GM19023 (cell line): ENCODE data around the gene IFT81.
"Not testable (repeated sequence)": the region's sequence is repeated elsewhere in the genome, so short reads cannot be mapped to it uniquely, and the experiment has no call there.

Source experiments
- ATAC-seq: cut with Tn5 transposase; IDR thresholded peaks from one replicate; pipeline ENCODE4 v1.9.1; 2021; ENCODE audit warnings: mild to moderate bottlenecking, moderate library complexity; ENCODE audit not compliant: unreplicated experiment

The IFT81 gene

GRCh38 chr12:110243227-110243626 is 119.1 kb downstream of the IFT81 start:
- no peak for ATAC-seq

- no peak for ATAC-seq
These were observed 120.2 kb downstream of the IFT81 start for GRCh38 chr12:110244372-110244771.

GRCh38 chr12:110244829-110245228 is 120.7 kb downstream of the IFT81 start:
- ATAC-seq = no peak

GRCh38 chr12:110245369-110245772 is 121.2 kb downstream of the IFT81 start:
- ATAC-seq = no peak

- no peak for ATAC-seq
These were observed 122.6 kb downstream of the IFT81 start for GRCh38 chr12:110246636-110247339.

GRCh38 chr12:110247340-110248095 is 123.4 kb downstream of the IFT81 start:
- no peak for ATAC-seq

GRCh38 chr12:110248096-110248447 is 123.9 kb downstream of the IFT81 start:
- ATAC-seq = no peak

GRCh38 chr12:110249105-110249504 is 124.9 kb downstream of the IFT81 start:
- no peak for ATAC-seq

- ATAC-seq = no peak
These were observed 125.6 kb downstream of the IFT81 start for GRCh38 chr12:110249716-110250225.

GRCh38 chr12:110251381-110251780 is 127.2 kb downstream of the IFT81 start:
- no peak for ATAC-seq

GRCh38 chr12:110252716-110253115 is 128.6 kb downstream of the IFT81 start:
- ATAC-seq = no peak

- ATAC-seq = no peak
These were observed 129.0 kb downstream of the IFT81 start for GRCh38 chr12:110253176-110253575.

GRCh38 chr12:110254971-110255540 is 130.9 kb downstream of the IFT81 start:
- ATAC-seq = no peak

- not testable (repeated sequence) for ATAC-seq
These were observed 131.8 kb downstream of the IFT81 start for GRCh38 chr12:110255890-110256456.

- ATAC-seq = no peak
These were observed 132.7 kb downstream of the IFT81 start for GRCh38 chr12:110256780-110257431.

GRCh38 chr12:110258466-110258865 is 134.3 kb downstream of the IFT81 start:
- no peak for ATAC-seq

- no peak for ATAC-seq
These were observed 138.6 kb downstream of the IFT81 start for GRCh38 chr12:110262442-110263388.

GRCh38 chr12:110266381-110266960 is 142.3 kb downstream of the IFT81 start:
- no peak for ATAC-seq

- no peak for ATAC-seq
These were observed 142.9 kb downstream of the IFT81 start for GRCh38 chr12:110266980-110267620.
